Measurements from ENCODE around the gene FBXL17.

The FBXL17 gene

DNA sequence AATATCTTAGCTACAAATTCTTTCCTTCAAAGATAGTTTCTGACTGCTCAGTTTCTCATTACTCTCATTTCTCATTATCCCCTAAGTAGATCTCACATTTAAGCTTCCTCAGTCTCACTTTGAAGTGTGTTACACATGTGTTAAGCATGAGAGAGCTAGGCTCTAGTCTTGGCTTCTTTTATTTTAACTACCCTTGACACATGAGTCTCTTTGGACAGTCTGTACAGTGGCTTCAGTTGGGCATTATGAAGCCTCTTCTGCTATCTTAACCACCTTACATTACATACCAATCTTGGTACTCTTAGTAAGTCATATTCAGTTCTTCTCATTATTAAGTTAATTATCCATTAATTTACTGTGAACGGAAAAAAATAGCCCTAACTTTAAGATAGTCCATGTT is 232.5 kb downstream of the FBXL17 start:
- TF ChIP-seq ZNF274 (IDR thresholded peaks at IDR 0.05; ENCODE audit: low read depth, low read length), result no peak
- H3K4me3 ChIP-seq (ENCODE audit: low read length), result no peak overlapping the region

GRCh38 chr5:108148715-108149139 is 233.2 kb downstream of the FBXL17 start:
- H3K4me3 ChIP-seq (ENCODE audit: low read length), result no peak overlapping the region
- TF ChIP-seq ZNF274 (IDR thresholded peaks at IDR 0.05; ENCODE audit: low read depth, low read length), result no peak

GRCh38 chr5:108146222-108146621 is 235.7 kb downstream of the FBXL17 start:
- no peak for TF ChIP-seq ZNF274 (IDR thresholded peaks at IDR 0.05; ENCODE audit: low read depth, low read length)
- no peak overlapping the region for H3K4me3 ChIP-seq (ENCODE audit: low read length)

DNA sequence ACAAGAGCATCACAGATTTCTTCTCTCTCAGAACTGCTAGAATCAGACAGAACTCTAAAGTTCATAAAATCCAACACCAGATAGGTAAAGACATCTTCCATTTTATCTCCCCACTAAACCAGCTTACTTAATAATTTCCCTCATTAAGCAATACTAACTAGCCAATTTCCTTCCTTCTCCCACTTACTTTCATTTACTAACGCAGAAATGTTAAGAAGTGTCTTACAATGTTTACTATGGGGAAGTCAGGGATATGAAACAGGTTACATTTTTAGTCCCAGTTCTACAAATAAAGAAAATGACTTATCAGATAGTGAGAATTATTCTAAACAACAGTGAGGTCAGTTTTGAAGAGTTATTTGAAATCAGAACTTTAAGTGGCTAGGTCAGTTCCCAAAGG is 236.5 kb downstream of the FBXL17 start:
- H3K4me3 ChIP-seq (ENCODE audit: low read length), result no peak overlapping the region
- TF ChIP-seq ZNF274 (IDR thresholded peaks at IDR 0.05; ENCODE audit: low read depth, low read length), result no peak

- no peak for TF ChIP-seq ZNF274 (IDR thresholded peaks at IDR 0.05; ENCODE audit: low read depth, low read length)
- H3K4me3 ChIP-seq (ENCODE audit: low read length), result no peak overlapping the region
These were observed 237.6 kb downstream of the FBXL17 start for GRCh38 chr5:108144332-108144731.

DNA sequence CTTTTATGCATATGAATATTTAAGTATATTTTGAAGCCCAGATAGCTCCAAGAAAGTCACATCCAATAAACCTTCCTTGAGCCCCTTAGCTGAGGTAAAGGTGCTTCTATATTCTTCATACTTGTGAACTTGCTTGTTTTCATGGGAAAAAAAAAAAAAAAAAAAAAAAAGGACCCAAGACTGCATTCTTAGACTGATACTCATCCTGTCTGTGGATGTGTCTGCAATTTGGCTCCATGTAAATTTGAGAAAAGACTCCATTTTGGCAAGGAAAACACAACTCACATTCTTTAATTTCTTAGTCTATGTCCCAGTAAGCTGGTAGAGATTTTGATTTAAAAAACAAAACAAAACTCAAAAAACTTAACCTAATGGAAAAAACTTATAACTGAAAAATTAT is 238.3 kb downstream of the FBXL17 start:
- TF ChIP-seq ZNF274 (IDR thresholded peaks at IDR 0.05; ENCODE audit: low read depth, low read length), result no peak
- no peak overlapping the region for H3K4me3 ChIP-seq (ENCODE audit: low read length)

DNA sequence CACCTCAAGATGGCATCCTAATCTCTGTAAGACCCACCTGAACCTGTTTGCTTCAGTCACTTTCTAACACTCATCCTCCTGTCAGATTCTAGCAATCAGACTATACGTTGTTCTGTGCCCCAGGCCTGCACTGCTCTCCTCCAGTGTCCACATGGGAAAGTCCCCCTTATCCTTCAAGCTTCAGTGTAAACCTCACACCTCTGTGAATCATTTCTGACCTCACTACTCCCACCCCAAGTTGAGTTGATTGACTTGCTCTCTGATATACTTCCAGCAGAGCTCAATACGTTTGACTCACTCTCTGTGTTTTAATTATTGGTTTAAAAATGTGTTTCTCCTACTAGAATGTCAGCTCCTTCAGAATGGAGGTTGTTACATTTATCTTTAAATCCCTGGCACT is 240.2 kb downstream of the FBXL17 start:
- H3K4me3 ChIP-seq (ENCODE audit: low read length), result no peak overlapping the region
- no peak for TF ChIP-seq ZNF274 (IDR thresholded peaks at IDR 0.05; ENCODE audit: low read depth, low read length)

GRCh38 chr5:108136493-108136892 is 245.4 kb downstream of the FBXL17 start:
- H3K4me3 ChIP-seq (ENCODE audit: low read length), result no peak overlapping the region
- TF ChIP-seq ZNF274 (IDR thresholded peaks at IDR 0.05; ENCODE audit: low read depth, low read length), result no peak

- no peak overlapping the region for H3K4me3 ChIP-seq (ENCODE audit: low read length)
- TF ChIP-seq ZNF274 (IDR thresholded peaks at IDR 0.05; ENCODE audit: low read depth, low read length), result no peak
These were observed 252.8 kb downstream of the FBXL17 start for GRCh38 chr5:108129129-108129528.

GRCh38 chr5:108125771-108126511 is 256.0 kb downstream of the FBXL17 start:
- no peak overlapping the region for H3K4me3 ChIP-seq (ENCODE audit: low read length)
- no peak for TF ChIP-seq ZNF274 (IDR thresholded peaks at IDR 0.05; ENCODE audit: low read depth, low read length)

GRCh38 chr5:108124596-108124995 is 257.3 kb downstream of the FBXL17 start:
- H3K4me3 ChIP-seq (ENCODE audit: low read length), result no peak overlapping the region
- TF ChIP-seq ZNF274 (IDR thresholded peaks at IDR 0.05; ENCODE audit: low read depth, low read length), result no peak

- TF ChIP-seq ZNF274 (IDR thresholded peaks at IDR 0.05; ENCODE audit: low read depth, low read length), result no peak
These were observed 259.2 kb downstream of the FBXL17 start for GRCh38 chr5:108122702-108123101.

DNA sequence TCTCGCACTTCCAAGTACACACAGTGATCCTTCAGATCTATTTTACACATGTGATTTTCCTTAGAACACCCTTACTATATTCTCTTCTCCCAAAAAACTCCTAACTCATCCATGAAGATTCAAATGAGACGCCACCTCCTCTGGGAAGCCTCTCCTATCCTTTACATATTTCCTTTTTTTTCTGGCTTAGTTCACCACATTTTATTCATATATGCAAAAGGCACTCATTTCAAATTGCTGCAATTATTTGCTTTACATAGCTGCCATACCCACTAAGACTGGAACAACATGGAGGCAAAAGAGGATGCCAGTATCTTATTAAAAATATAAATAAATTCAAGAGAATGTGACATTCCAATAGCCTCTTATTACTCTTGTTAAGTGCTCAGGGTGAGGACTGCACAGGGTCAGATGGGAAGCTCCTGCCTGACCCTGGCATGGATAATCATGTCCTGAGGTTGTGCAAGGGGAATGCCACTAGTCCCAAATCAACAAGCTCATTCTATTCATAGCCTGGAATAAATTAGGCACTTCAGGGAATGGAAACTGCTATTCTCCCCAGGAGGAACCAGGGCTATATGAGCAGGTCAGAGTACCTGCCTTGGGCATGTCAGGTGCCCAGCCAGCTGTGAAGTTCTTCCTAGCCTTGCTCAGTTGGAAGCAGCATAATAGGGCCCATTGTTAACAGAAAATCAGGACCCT is 262.9 kb downstream of the FBXL17 start:
- no peak overlapping the region for H3K4me3 ChIP-seq (ENCODE audit: low read length)
- no peak for TF ChIP-seq ZNF274 (IDR thresholded peaks at IDR 0.05; ENCODE audit: low read depth, low read length)

More at GRCh38 chr5:108122702-108123101, 259.2 kb downstream of the FBXL17 start:
- no peak overlapping the region for H3K4me3 ChIP-seq (ENCODE audit: low read length)

DNA sequence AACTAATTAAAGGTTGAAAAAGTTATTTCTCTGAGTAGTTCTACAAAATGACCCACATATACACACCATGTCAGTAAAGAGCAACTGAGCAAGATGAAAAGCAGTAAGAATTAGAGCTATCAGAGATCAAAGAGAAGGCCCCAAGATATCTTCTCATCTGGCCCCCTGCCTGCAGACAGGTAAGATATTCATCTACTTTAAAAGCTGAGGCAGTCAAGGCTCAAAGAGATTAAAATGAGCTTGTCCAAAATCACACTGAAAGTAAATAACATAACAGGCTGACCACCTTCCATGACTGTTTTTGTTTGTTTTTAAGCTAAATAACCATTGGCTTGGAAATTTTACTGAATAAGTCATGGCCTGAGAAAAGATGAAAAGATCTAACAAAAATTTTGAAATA is 266.2 kb downstream of the FBXL17 start:
- no peak for TF ChIP-seq ZNF274 (IDR thresholded peaks at IDR 0.05; ENCODE audit: low read depth, low read length)
- H3K4me3 ChIP-seq (ENCODE audit: low read length), result no peak overlapping the region

DNA sequence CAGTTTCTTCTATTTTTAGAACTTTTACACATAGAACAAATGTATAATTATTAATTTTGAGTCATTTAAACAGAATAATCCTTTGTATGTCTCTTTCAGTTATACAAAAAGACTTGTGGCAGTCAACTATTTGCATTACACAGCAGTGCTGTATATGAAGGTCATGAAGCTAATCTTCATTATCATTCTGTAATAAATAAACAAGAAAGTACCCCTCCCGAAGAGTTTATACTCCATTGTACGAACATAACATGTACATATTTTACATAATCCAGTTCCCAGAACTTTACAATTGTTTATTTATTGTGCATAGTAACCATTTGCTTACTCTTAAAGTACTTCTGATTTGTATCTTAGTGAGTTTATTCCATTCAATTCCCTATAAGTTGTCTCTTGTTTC is 267.9 kb downstream of the FBXL17 start:
- no peak for TF ChIP-seq ZNF274 (IDR thresholded peaks at IDR 0.05; ENCODE audit: low read depth, low read length)
- H3K4me3 ChIP-seq (ENCODE audit: low read length), result no peak overlapping the region
